ENCODE results near the gene ZC3H7A. TPM values are rescaled to one million over a fixed set of nuclear protein-coding genes. Genes with fewer than 3 reads are reported as not detected.

The ZC3H7A gene
- total RNA-seq, 1 experiment from 2014 or later: 70.9 TPM

DNA sequence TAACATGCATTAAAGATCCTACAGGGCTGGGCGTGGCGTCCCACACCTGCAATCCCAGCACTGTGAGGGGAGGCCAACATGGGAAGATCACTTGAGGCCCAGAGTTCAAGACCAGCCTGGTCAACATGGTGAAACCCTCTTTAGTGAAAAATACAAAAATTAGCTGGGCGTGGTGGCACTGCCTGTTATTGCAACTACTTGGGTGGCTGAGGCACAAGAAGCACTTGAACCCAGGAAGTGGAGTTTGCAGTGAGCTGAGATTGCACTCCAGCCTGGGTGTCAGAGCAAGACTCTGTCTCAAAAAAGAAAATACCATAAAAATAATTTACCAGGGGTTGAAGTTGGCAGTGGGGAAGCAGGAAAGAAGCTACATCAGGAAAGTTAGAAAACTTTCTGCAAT lies 67.3 kb downstream of the ZC3H7A start:
- intact Hi-C loops (cut with micrococcal nuclease; ENCODE audit: unreplicated experiment): no loop called here
- TF ChIP-seq, protein P1, sequence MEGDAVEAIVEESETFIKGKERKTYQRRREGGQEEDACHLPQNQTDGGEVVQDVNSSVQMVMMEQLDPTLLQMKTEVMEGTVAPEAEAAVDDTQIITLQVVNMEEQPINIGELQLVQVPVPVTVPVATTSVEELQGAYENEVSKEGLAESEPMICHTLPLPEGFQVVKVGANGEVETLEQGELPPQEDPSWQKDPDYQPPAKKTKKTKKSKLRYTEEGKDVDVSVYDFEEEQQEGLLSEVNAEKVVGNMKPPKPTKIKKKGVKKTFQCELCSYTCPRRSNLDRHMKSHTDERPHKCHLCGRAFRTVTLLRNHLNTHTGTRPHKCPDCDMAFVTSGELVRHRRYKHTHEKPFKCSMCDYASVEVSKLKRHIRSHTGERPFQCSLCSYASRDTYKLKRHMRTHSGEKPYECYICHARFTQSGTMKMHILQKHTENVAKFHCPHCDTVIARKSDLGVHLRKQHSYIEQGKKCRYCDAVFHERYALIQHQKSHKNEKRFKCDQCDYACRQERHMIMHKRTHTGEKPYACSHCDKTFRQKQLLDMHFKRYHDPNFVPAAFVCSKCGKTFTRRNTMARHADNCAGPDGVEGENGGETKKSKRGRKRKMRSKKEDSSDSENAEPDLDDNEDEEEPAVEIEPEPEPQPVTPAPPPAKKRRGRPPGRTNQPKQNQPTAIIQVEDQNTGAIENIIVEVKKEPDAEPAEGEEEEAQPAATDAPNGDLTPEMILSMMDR (IDR thresholded peaks at IDR 0.05; ENCODE audit: unreplicated experiment): no peak
- no TSS peak for BruUV-seq (replicated peaks)
- Mint-ChIP-seq H3K4me3 (ENCODE audit: low read depth, unreplicated experiment) (no peak overlapping the region), H3K27me3 (ENCODE audit: unreplicated experiment) (no peaks in the 10 kb centered on the region), H3K4me1 (ENCODE audit: low read depth, unreplicated experiment) (peaks cover 16% of the 10 kb centered on the region), H3K9me3 (ENCODE audit: low read depth, unreplicated experiment) (no peaks in the 10 kb centered on the region), H3K27ac (ENCODE audit: unreplicated experiment) (no peak overlapping the region), H3K36me3 (ENCODE audit: insufficient read depth, unreplicated experiment) (peaks cover 58% of the 10 kb centered on the region)
- CTCF ChIA-PET: no interaction called here
- DNase-seq: no peak

DNA sequence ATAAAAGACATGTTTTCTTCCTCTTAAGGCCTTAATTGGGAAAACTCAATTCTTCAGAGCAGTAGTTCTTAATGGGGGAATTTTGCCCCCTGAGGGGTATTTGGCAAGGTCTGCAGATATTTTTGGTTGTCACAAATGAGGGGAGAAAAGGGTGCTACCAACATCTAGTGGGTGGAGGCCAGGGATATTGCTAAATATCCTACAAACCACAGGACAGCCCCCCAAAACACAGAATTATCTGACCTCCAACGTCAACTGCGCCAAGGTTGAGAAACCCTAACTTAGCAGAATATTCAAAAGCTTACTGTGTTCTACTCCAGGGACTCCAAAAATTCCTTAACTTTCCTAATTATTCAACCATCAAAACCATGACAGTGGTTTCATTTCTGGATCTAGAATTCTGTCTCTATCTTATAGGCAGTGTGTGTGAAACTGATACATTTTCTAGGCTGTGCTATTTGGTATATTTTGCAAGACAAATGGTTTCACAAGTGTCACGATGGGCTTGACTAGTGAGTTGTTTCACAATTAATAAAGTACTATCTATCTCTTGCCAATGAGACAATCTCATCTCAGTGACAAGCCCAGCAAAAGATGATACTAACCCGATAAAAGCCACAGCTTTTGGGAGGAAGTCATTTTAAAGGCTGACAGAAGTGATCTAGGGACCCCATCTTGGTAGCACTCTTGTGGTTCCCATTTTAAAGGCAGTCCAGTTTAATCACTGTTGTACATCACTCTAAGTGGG lies 69.1 kb downstream of the ZC3H7A start:
- no peaks in the 10 kb centered on the region for H3K9me3 Mint-ChIP-seq (ENCODE audit: low read depth, unreplicated experiment)
- H3K36me3 Mint-ChIP-seq (ENCODE audit: insufficient read depth, unreplicated experiment): peaks cover 66% of the 10 kb centered on the region
- no TSS peak for BruUV-seq (replicated peaks)
- H3K27me3 Mint-ChIP-seq (ENCODE audit: unreplicated experiment): no peaks in the 10 kb centered on the region
- no peak overlapping the region for H3K4me3 Mint-ChIP-seq (ENCODE audit: low read depth, unreplicated experiment)
- intact Hi-C loops (cut with micrococcal nuclease; ENCODE audit: unreplicated experiment): no loop called here
- peaks cover 11% of the 10 kb centered on the region for H3K4me1 Mint-ChIP-seq (ENCODE audit: low read depth, unreplicated experiment)
- H3K27ac Mint-ChIP-seq (ENCODE audit: unreplicated experiment): no peak overlapping the region
- CTCF ChIA-PET: no interaction called here
- TF ChIP-seq, protein P1 (IDR thresholded peaks at IDR 0.05; ENCODE audit: unreplicated experiment): no peak
- no peak for DNase-seq

DNA sequence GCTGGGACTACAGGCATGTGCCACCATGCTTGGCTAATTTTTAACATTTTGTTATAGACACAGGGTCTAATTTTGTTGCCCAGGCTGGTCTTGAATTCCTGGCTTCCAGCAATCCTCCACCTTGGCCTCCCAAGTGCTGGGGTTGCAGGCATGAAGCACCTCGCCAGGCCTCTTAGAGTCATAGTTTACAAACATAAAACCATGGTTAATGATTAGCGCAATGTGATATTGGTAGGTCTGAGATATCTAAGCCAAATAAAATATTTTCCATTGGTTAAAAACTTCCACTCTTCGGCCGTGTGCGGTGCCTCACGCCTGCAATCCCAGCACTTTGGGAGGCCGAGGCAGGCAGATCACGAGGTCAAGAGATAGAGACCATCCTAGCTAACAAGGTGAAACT lies 71.0 kb downstream of the ZC3H7A start:
- intact Hi-C loops (cut with micrococcal nuclease; ENCODE audit: unreplicated experiment): no loop called here
- H3K4me1 Mint-ChIP-seq (ENCODE audit: low read depth, unreplicated experiment): peaks cover 22% of the 10 kb centered on the region
- no peak overlapping the region for H3K4me3 Mint-ChIP-seq (ENCODE audit: low read depth, unreplicated experiment)
- TF ChIP-seq, protein P1 (IDR thresholded peaks at IDR 0.05; ENCODE audit: unreplicated experiment): no peak
- no peaks in the 10 kb centered on the region for H3K9me3 Mint-ChIP-seq (ENCODE audit: low read depth, unreplicated experiment)
- CTCF ChIA-PET: interaction anchor here (0.6 to 1.0 kb wide), 3 partner anchors 10 to 1121 kb away, joined by 3 to 8 read pairs (median 3); no protein-coding TSS in a partner anchor
- no TSS peak for BruUV-seq (replicated peaks)
- no peaks in the 10 kb centered on the region for H3K27me3 Mint-ChIP-seq (ENCODE audit: unreplicated experiment)
- peaks cover 49% of the 10 kb centered on the region for H3K36me3 Mint-ChIP-seq (ENCODE audit: insufficient read depth, unreplicated experiment)
- DNase-seq: peak; percentile 55
- no peak overlapping the region for H3K27ac Mint-ChIP-seq (ENCODE audit: unreplicated experiment)

DNA sequence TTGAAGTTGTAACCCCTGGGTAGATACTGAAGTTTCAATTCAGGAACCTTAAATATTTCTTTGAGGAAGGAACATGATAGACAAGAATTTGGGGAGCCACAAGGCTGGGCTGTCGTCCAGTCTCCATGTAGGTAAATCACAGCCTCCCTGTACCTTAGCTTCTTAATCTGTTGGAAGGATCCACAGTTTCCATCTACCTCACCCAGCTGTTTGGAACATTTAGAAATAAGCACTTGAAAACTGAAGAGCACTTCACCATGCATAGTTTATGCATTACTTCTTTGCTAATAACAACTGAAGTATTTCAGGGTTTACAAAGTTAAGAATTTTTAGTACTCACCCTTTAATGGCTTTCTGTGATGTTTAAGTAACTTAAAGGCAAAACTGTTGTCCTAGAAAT lies 71.6 kb downstream of the ZC3H7A start:
- TF ChIP-seq, protein P1 (IDR thresholded peaks at IDR 0.05; ENCODE audit: unreplicated experiment): no peak
- DNase-seq: no peak
- no TSS peak for BruUV-seq (replicated peaks)
- H3K27me3 Mint-ChIP-seq (ENCODE audit: unreplicated experiment): no peaks in the 10 kb centered on the region
- H3K9me3 Mint-ChIP-seq (ENCODE audit: low read depth, unreplicated experiment): no peaks in the 10 kb centered on the region
- CTCF ChIA-PET: interaction anchor here (0.6 kb wide), 2 partner anchors 374 to 1120 kb away, joined by 3 read pairs; no protein-coding TSS in a partner anchor
- H3K27ac Mint-ChIP-seq (ENCODE audit: unreplicated experiment): no peak overlapping the region
- H3K36me3 Mint-ChIP-seq (ENCODE audit: insufficient read depth, unreplicated experiment): peaks cover 52% of the 10 kb centered on the region
- no peak overlapping the region for H3K4me3 Mint-ChIP-seq (ENCODE audit: low read depth, unreplicated experiment)
- H3K4me1 Mint-ChIP-seq (ENCODE audit: low read depth, unreplicated experiment): peaks cover 22% of the 10 kb centered on the region
- intact Hi-C loops (cut with micrococcal nuclease; ENCODE audit: unreplicated experiment): no loop called here

All from Calu3 (cell line).